CD14-positive monocyte (primary cell): ENCODE measurements around the gene PAXX. TPM values are rescaled to one million over a fixed set of nuclear protein-coding genes. Genes with fewer than 3 reads are reported as not detected.

Experiments
- DNase-seq, 3 donors: peaks; one replicate each; pipeline ENCODE4 v3.0.0-alpha.2; 2011 to 2022
- H2AFZ ChIP-seq: 2 replicates; pipeline ENCODE4 v1.6.0; 2012; ENCODE audit warnings: mild to moderate bottlenecking, low read depth, low read length, inconsistent platforms; ENCODE audit not compliant: insufficient read depth, poor library complexity, severe bottlenecking
- H3K27ac ChIP-seq, 2 donors: 1 replicate in 1 of 2; 2 replicates in 1 of 2; pipeline ENCODE4 v1.5.1; 2012 to 2013; ENCODE audit warnings: low read length in 2 of 2, control low read depth in 1 of 2, inconsistent platforms in 1 of 2, low read depth in 1 of 2, mild to moderate bottlenecking in 1 of 2
- H3K27me3 ChIP-seq, 2 donors: one replicate each; pipeline versions ENCODE4 v1.6.0 to v1.6.1; 2011 to 2013; ENCODE audit warnings: low read length in 2 of 2; ENCODE audit not compliant: control insufficient read depth in 2 of 2, insufficient read depth in 2 of 2
- H3K36me3 ChIP-seq, 2 donors: replicated peaks in 1 of 2; 1 replicate in 1 of 2; 2 replicates in 1 of 2; pipeline versions ENCODE4 v1.5.1 to v1.6.1; 2012 to 2013; ENCODE audit warnings: low read length in 2 of 2, control low read depth in 1 of 2, inconsistent platforms in 1 of 2, mild to moderate bottlenecking in 1 of 2; ENCODE audit not compliant: insufficient read depth in 2 of 2, control insufficient read depth in 1 of 2
- H3K4me1 ChIP-seq, 2 donors: 1 replicate in 1 of 2; 2 replicates in 1 of 2; pipeline versions ENCODE4 v1.5.1 to v1.6.1; 2012 to 2013; ENCODE audit warnings: low read length in 2 of 2, control low read depth in 1 of 2, inconsistent platforms in 1 of 2, mild to moderate bottlenecking in 1 of 2, moderate library complexity in 1 of 2; ENCODE audit not compliant: insufficient read depth in 2 of 2, control insufficient read depth in 1 of 2
- H3K4me2 ChIP-seq: replicated peaks from 2 replicates; pipeline ENCODE3; 2012; ENCODE audit warnings: low read length, moderate library complexity, mild to moderate bottlenecking; ENCODE audit not compliant: poor library complexity, severe bottlenecking; ENCODE audit errors: extremely low read depth
- H3K4me3 ChIP-seq, 3 experiments: fragments of 200-600 bp in 1 of 3; sonication (generic) in 1 of 3; replicated peaks in 1 of 3; 1 replicate in 2 of 3; 2 replicates in 1 of 3; pipeline ENCODE4 v1.5.1; 2011 to 2013; ENCODE audit warnings: low read length in 3 of 3, mild to moderate bottlenecking in 3 of 3, control low read depth in 2 of 3, low read depth in 2 of 3, inconsistent platforms in 1 of 3, moderate library complexity in 1 of 3
- H3K79me2 ChIP-seq: 2 replicates; pipeline ENCODE4 v1.6.0; 2012; ENCODE audit warnings: mild to moderate bottlenecking, control low read depth, inconsistent platforms, low read length, moderate library complexity; ENCODE audit not compliant: insufficient read depth
- H3K9ac ChIP-seq: 2 replicates; pipeline ENCODE4 v1.6.0; 2017; ENCODE audit warnings: low read length, mild to moderate bottlenecking; ENCODE audit not compliant: insufficient read depth, poor library complexity, severe bottlenecking
- H3K9me3 ChIP-seq, 2 donors: replicated peaks in 1 of 2; 1 replicate in 1 of 2; 2 replicates in 1 of 2; pipeline versions ENCODE4 v1.5.1 to v1.6.1; 2012 to 2013; ENCODE audit warnings: low read length in 2 of 2, control low read depth in 1 of 2; ENCODE audit not compliant: control insufficient read depth in 1 of 2, insufficient read depth in 1 of 2
- H4K20me1 ChIP-seq: 2 replicates; pipeline ENCODE4 v1.6.0; 2012; ENCODE audit warnings: mild to moderate bottlenecking, low read length, control low read depth, moderate library complexity; ENCODE audit not compliant: insufficient read depth
- H3K27ac Mint-ChIP-seq, 7 donors: one replicate each; pipeline ENCODE4 v1.8.0; 2020; ENCODE audit warnings: mild to moderate bottlenecking in 7 of 7, mixed read lengths in 7 of 7, moderate library complexity in 6 of 7, inconsistent platforms in 2 of 7
- H3K27me3 Mint-ChIP-seq, 3 donors: one replicate each; pipeline ENCODE4 v1.8.0; 2021 to 2022; ENCODE audit warnings: low read depth in 3 of 3, mild to moderate bottlenecking in 3 of 3, mixed read lengths in 3 of 3, moderate library complexity in 3 of 3, inconsistent platforms in 1 of 3
- H3K36me3 Mint-ChIP-seq, 2 donors: one replicate each; pipeline ENCODE4 v1.8.0; 2020; ENCODE audit warnings: mixed read lengths in 2 of 2, inconsistent platforms in 1 of 2, mild to moderate bottlenecking in 1 of 2
- H3K4me1 Mint-ChIP-seq: one replicate; pipeline ENCODE4 v1.8.0; 2020; ENCODE audit warnings: mild to moderate bottlenecking, mixed read lengths
- H3K4me3 Mint-ChIP-seq, 2 donors: one replicate each; pipeline ENCODE4 v1.8.0; 2020; ENCODE audit warnings: mild to moderate bottlenecking in 2 of 2, mixed read lengths in 2 of 2, moderate library complexity in 1 of 2
- H3K9me3 Mint-ChIP-seq, 7 donors: one replicate each; pipeline ENCODE4 v1.8.0; 2020 to 2022; ENCODE audit warnings: mixed read lengths in 7 of 7, mild to moderate bottlenecking in 6 of 7, moderate library complexity in 6 of 7, inconsistent platforms in 2 of 7
- WGBS: methylation state at CpG from one replicate; pipeline ENCODE4 v1.1.5; 2013; ENCODE audit warnings: missing lambda C conversion rate; ENCODE audit not compliant: insufficient coverage; 5-methylcytosine and 5-hydroxymethylcytosine counted together
- intact Hi-C, 2 donors: fragments of 100-400 bp; cut with micrococcal nuclease; formaldehyde crosslinking; loops; one replicate each; pipeline versions ENCODE4 v1.15.0 to v1.15.1; 2023
- polyA plus RNA-seq, 3 donors: library from polyadenylated mRNA; depleted of rRNA in 1 of 3; unstranded in 2 of 3; stranded (reverse) in 1 of 3; fragments of 300-500 nt in 2 of 3; fragments of >200 nt in 1 of 3; fragmentation: Illumina TruSeq in 2 of 3; gene quantifications; 1 replicate in 2 of 3; 2 replicates in 1 of 3; pipeline ENCODE4 v1.2.3, GENCODE V29; 2012 to 2021
- TF ChIP-seq, protein P1 (sequence below): fragments of 200-600 bp; IDR thresholded peaks from one replicate; pipeline ENCODE4 v1.8.0; 2022; ENCODE audit warnings: antibody characterized with exemption, mild to moderate bottlenecking

The PAXX gene
- polyA plus RNA-seq, 3 donors: 35.3 to 92.9 (median 40.7) TPM

DNA sequence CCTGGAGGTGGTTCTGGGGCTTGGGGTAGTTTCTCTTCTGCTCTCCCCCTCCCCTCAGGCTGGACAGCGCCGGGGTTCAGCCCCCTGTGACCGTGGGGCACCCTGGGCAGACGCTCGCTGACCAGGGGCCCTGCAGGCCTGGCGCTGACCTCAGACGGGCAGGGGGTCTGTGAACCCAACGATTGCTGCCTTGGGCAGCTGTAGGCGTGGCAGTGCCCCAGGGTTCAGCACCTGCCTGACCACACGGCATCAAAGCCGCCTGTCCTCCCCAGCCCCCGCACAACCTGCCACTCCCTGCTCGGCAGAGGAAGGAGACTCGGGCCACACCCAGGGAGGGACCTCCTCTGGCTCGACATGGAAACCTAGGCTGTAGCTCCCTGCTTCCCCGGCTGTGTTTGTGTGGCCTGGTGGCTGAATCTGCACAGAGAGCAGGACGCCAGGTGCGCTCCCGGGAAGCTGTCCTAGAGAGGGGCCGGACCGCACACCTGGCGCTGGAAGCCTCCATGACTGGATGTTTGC lies 28.0 kb upstream of the PAXX start:
- 89% methylated on average over 16 of the region's 22 CpGs for WGBS
- Mint-ChIP-seq H3K9me3 (peaks cover 0 to 2% (median 0%) of the 10 kb centered on the region in 7 donors), H3K36me3 (no peaks in the 10 kb centered on the region), H3K27ac (no peak overlapping the region), H3K4me1 (peaks cover 16% of the 10 kb centered on the region), H3K27me3 (peaks cover 9 to 20% (median 14%) of the 10 kb centered on the region in 3 donors), H3K4me3 (no peak overlapping the region)
- intact Hi-C loops: no loop called here
- TF ChIP-seq, protein P1, sequence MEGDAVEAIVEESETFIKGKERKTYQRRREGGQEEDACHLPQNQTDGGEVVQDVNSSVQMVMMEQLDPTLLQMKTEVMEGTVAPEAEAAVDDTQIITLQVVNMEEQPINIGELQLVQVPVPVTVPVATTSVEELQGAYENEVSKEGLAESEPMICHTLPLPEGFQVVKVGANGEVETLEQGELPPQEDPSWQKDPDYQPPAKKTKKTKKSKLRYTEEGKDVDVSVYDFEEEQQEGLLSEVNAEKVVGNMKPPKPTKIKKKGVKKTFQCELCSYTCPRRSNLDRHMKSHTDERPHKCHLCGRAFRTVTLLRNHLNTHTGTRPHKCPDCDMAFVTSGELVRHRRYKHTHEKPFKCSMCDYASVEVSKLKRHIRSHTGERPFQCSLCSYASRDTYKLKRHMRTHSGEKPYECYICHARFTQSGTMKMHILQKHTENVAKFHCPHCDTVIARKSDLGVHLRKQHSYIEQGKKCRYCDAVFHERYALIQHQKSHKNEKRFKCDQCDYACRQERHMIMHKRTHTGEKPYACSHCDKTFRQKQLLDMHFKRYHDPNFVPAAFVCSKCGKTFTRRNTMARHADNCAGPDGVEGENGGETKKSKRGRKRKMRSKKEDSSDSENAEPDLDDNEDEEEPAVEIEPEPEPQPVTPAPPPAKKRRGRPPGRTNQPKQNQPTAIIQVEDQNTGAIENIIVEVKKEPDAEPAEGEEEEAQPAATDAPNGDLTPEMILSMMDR: no peak
- peak overlapping the region; percentile 23 for H2AFZ ChIP-seq
- H3K9me3 ChIP-seq: no peaks in the 10 kb centered on the region
- H3K4me3 ChIP-seq: no peak overlapping the region
- H3K36me3 ChIP-seq: no peaks in the 10 kb centered on the region
- no peaks in the 10 kb centered on the region for H3K79me2 ChIP-seq
- no peak for DNase-seq
- H4K20me1 ChIP-seq: no peaks in the 10 kb centered on the region
- no peak overlapping the region for H3K27ac ChIP-seq
- H3K4me2 ChIP-seq: no peak overlapping the region
- H3K4me1 ChIP-seq: peaks cover 10 to 17% of the 10 kb centered on the region in 2 donors
- H3K27me3 ChIP-seq: no peaks in the 10 kb centered on the region
- no peak overlapping the region for H3K9ac ChIP-seq

DNA sequence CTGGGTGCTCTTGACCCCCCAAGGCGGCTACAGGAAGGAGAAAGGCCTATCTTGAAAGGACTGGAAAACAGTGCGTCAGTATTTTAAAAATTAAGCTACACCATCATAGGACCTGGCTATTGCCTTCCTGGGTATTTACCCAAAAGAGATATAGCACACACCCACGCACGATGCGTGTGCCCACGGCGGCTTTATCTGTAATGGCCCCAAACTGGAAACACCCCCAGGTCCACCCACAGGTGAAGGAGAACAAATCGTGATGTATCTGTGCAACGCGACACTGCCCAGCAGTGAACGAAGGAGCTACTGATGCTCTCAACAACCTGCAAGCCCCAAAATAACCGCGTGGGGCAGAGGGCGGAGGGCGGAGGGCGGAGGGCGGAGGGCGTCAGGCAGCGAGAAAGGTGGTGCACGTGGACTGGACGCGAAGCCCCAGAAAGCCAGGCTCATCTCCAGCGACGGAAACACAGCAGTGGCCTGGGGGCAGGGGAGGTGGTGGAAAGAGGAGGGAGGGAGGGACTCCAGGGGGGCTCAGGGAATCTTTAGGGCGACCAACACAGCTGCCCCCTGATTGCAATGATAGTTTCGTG lies 27.3 kb upstream of the PAXX start:
- Mint-ChIP-seq H3K4me1 (peaks cover 16% of the 10 kb centered on the region), H3K36me3 (no peaks in the 10 kb centered on the region), H3K27me3 (peaks cover 9 to 20% (median 14%) of the 10 kb centered on the region in 3 donors), H3K9me3 (peaks cover 0 to 2% (median 0%) of the 10 kb centered on the region in 7 donors), H3K27ac (no peak overlapping the region), H3K4me3 (no peak overlapping the region)
- no peaks in the 10 kb centered on the region for H3K36me3 ChIP-seq
- no peak overlapping the region for H3K9ac ChIP-seq
- H3K27ac ChIP-seq: no peak overlapping the region
- H3K4me3 ChIP-seq: no peak overlapping the region
- DNase-seq: no peak
- H3K4me2 ChIP-seq: no peak overlapping the region
- no peaks in the 10 kb centered on the region for H3K79me2 ChIP-seq
- no peaks in the 10 kb centered on the region for H3K27me3 ChIP-seq
- H3K9me3 ChIP-seq: no peaks in the 10 kb centered on the region
- H4K20me1 ChIP-seq: no peaks in the 10 kb centered on the region
- H2AFZ ChIP-seq: peak overlapping the region; percentile 23
- intact Hi-C loops: no loop called here
- WGBS: 90% methylated on average over 21 of the region's 26 CpGs
- peaks cover 10 to 17% of the 10 kb centered on the region in 2 donors for H3K4me1 ChIP-seq
- TF ChIP-seq, protein P1: no peak
